ENCODE data around the gene RAP1GAP.

The RAP1GAP gene

GRCh38 chr1:21607549-21608529 lies 61.3 kb downstream of the RAP1GAP start:
- no peak for DNase-seq

DNA sequence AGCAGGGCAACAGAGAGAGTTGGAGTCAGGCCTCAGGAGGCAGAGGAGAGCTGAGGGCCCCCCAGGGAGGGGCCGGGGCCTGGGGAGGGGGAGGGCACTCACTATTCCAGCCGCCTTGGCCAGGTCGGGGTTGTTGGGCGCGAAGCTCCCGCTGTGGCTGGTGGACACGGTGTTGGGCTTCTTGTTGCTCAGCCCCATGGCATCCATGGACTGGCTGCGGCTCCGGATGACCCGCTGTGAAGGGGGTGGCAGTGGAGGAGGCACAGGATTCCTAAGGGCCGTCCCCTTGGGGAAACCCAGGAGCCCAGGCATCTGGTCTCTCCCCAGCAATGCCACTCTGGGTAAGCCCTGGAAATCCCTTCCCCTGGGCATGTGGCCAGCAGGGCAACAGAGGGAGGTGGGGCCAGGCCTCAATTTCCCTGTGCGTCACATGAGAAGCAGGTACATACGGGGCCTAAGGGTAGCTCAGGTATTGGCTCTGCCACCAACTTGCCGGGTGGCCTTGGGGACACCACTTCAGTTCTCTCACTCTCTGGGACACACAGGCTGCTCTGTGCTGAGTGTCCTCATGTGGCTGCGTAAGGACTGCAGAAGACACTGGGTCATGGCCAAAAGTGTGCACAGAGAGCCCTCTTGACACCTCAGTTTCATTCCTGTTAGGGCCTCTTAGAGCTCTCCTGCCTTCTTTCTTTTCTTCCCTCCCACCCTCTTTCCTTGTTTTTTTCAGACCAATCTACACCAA lies 63.0 kb downstream of the RAP1GAP start:
- no peak for DNase-seq

GRCh38 chr1:21605012-21605715 lies 64.0 kb downstream of the RAP1GAP start:
- DNase-seq = no peak

DNA sequence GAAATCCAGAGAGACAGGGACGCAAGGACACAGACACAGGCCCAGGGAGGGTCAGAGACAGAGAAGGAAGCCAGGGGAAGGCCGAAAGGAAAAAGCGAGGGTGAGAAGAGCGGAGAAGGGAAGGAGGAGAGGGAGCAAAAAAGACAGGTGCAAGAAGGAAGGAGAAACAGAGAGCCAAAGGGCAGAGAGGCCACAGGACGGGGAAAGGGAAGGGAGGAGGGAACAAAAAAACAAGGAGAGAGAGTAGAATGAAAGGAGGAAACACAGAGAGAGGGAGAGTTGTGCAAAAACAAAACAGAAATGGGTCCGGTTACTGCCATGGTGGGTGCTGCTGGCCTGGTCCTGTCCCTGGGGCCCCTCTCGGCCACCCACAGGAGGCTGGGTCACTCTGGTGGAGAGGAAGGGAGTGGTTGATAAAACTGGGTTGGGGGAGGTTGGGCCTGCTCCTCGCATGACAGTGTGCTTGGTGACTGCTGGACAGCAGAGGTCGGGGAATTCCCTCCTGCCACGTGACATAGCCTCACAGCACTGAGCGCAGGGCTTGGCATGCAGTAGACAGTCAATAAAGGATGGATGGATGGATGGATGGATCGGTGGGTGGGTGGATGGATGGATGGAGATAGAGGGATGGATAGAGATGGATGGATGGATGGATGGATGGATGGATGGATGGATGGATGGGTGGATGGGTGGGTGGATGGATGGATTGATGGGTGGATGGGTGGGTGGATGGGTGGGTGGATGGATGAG lies 64.8 kb downstream of the RAP1GAP start:
- DNase-seq = no peak

GRCh38 chr1:21603177-21604138 lies 65.7 kb downstream of the RAP1GAP start:
- DNase-seq = no peak

DNA sequence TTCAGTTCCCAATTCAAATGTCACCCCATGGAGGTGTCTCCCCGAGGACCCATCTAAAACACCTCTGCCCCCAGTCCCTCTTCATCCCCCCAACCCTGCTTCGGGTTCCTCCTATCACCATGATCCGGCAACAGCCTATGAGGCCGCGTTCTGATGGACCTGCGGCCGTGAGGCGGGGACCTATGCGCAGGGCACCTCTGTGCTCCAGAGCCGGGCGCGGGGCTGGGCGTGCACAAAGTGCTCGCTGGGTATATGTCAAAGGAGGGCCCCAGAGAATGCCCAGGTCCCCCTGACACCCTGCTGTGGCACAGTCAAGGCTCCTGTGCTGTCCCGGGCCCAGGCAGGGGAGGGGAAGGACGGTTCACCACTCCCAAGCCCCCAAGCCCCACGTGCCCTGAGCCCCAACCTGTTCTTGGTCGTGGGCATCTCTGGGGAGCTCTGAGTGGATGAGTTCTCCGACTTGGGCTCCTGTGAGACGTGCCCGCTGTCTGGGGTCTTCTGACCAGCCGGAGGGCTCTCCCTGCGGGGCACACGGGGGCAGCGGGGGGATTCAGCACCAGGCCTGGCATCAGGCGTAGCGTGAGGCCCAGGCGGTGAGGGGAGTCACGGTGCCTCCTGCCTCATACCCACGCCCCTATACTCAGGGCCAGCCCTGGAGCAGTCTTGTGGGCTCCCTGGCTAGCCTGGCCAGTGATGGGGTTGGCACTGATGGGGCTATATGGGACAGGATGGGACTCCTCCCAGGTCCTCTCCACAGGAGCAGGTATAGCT lies 67.7 kb downstream of the RAP1GAP start:
- no peak for DNase-seq

DNA sequence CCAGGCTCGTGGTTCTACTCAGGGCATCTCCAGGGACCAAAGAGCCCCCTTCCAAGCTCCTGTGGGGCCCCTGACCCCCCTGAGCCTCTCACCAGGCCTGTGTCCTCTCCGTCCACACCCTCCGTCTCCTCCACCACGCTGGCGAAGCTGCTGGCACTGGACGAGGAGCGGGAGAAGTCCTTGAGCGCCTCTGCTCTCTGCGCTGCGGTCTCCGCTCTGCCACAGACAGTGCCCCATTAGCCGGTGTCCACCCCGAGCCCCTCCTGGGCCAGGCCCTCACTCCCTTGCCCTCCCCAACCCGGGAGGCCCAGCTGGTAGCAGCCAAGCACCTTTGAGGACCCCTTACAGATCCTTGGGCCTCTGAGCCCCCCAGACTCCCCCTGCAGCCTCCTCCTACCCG lies 69.8 kb downstream of the RAP1GAP start:
- no peak for DNase-seq

GRCh38 chr1:21598904-21599303 lies 70.3 kb downstream of the RAP1GAP start:
- DNase-seq = no peak

DNA sequence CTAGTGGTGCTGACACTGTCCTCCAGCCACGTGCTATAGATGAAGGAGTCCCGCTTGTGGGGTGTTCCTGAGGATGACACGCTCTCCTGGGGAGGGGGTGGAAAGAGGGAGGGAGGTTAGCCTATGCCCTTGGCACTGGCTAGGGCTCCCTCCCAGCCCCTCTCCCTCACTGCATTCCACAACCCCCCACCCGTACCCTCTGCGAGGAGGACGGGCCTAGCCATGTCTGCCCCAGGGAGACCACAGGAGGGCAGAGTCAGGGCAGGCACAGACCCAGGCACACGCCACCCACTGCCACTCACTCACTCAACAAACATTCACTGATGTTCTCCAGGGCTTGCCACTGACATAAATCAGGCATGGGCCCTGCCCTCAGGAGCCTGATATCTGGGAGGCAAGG lies 70.7 kb downstream of the RAP1GAP start:
- DNase-seq = no peak

DNA sequence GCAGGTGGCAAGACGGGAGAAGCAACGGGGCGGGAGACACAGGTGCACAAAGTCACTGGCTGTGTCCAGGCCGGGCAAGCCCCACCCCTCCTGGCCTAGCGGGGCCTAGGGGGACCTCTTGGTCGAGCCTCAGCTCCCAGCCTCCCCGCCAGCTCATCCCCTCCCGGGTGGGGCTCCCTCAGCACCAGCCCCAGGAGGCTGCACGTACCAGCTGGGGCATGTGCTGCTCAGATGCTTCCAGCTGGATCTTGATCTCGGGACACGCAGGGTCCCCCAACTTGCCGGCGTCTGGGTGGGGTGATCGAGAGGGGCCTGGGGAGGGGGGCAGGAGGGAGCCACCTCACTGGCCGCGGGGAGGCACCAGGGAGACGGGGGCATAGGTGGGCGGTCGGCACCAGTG lies 71.4 kb downstream of the RAP1GAP start:
- no peak for DNase-seq

DNA sequence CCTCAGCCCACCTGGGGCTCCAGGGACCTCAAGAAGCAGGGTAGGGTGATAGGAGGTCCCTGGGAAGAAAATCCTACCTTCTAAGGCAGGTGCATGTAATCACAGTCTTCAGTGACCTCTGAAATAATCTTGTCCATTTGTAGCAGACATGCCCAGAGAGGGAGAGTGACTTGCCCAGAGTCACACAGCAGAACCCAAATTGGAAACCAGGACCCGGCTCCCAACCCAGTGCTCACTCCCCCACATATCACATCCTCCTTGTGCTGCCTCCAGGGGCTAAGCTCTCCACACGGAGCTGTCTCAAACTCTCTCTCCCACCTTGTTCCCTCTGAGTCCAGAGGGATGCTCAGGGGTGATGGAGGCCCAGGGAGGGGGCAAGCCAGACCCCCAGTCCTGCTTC lies 72.5 kb downstream of the RAP1GAP start:
- no peak for DNase-seq

DNA sequence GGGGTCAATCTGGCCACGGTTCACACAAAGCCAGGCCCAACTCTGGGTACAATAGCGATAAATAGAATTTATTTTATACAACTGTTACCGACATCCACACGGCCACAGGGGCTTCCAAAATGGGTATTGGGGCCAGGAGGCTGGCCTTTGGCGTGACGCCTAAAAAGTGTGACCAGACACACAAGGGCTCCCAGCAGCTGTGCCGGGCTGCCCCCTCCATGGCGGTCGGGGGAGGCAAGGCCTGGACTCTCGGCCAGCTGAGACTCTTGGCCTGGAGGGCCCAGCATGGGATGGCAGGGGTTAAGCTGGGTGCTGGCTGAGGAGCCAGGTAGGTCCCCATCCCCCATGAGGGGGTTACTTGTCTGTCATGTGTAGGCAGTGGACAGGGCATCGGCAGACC lies 73.0 kb downstream of the RAP1GAP start:
- DNase-seq = no peak

GRCh38 chr1:21594935-21595897 lies 73.9 kb downstream of the RAP1GAP start:
- DNase-seq = no peak

DNA sequence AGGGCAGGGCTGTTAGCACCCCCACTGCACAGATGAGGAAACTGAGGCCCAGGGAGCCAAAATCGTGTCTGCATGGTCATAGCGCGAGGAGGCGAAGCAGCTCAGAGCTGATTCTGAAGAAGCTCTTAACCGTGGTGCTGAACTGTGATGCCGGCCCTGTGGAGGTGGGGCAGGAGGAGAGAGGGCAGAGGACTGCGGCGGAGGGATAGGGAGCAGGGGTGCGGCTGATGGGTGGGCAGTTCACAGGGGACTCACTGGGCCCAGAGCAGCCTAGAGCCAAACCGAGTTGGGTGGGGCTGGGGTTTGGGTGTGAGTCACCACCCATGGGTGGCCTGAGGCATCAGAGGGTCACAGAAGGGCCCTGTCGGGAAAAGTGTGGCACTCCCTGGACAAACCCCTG lies 74.7 kb downstream of the RAP1GAP start:
- DNase-seq = no peak

DNA sequence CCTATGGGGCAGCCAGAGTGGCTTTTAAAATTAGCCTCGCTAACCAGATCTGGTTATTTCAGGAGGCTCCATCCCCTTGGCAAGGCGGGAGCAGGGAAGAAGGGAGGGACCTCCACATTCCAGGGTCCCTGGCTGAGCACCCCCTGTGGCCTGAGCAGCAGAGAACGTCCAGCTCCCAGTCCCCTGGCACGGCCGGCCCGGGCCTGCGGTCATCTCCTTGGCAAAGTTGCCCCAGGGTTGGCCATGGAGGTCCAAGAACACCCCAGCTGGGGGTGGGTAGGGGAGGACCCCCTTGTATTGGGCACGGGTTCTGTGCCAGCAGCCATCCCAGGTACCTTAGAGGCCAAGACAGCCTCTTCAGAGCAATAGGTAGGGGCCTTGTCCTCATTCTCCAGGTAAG lies 75.9 kb downstream of the RAP1GAP start:
- DNase-seq = no peak

- DNase-seq = no peak
Measured at GRCh38 chr1:21592086-21592865, 76.9 kb downstream of the RAP1GAP start.

DNA sequence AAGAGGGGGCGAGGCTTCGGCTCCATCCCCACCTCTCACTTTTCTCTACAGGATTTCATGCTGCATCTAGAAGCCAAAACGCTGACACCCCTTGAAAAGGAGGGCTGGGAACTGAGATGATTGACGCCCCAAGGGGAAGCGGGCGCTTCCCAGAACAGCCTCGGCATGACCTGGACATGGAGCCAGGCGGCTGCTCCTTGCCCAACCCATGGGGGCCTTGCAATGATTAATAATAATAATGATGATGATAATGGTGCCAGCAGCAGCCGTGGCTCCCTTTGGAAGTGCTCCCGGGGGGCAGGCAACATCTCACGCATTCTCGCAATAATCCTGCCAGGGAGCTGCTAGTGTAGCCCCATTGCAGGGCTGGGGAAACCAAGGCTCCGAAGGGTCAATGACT lies 78.2 kb downstream of the RAP1GAP start:
- DNase-seq = no peak

DNA sequence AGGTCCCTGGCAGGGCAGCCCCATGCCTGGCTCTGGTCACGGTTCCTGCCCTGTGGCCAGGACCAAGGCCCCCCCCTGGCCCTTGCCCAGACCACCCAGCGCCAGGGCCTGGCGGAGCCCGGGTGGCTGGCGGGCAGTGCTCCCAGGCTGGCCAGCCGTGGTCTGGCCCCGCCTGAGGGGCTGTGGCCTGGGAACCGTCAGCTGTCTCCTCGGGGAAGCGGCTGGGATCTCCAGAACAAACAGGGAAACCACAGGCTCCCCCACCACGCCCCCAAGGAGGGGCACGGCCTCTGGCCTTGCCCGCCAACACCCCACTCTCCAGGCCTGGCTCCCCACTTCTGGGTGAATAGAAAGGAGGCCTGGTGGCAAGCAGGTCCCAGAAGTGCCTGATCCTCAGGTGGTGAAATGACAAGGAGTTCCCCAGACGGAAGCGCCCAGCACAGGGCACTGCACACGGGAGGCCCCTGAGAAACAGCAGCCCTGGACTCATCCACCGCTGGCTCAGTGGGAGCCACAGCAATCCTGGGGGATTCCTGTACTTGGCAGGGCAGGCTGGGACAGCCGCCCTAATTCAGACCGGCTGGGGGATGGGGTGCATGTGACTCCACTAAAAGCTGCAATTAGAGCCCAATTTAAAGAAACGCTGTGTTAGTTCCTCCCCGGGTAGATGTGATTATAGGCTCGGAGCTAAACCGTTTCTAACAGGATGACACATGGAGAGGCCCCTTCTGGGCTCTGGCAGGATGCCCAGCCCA lies 78.9 kb downstream of the RAP1GAP start:
- no peak for DNase-seq
